Activated CD8-positive, alpha-beta T cell treated with anti-CD3 and anti-CD28 coated beads for 36 hours (primary cell): ENCODE data around the gene SLC35F4. TPM values are rescaled to one million over a fixed set of nuclear protein-coding genes. Genes with fewer than 3 reads are reported as not detected.

ENCODE experiments used
- ATAC-seq: fragments of 200-7000 bp; cut with Tn5 transposase; one replicate; pipeline ENCODE4 v1.10.0; 2021; ENCODE audit warnings: mild to moderate bottlenecking, moderate library complexity
- CTCF ChIA-PET: fragments of 350-600 bp; sonication (Branson Sonifier 250); formaldehyde crosslinking; loops from one replicate; lab custom pipeline; 2021; ENCODE audit warnings: antibody characterized with exemption; lab: Charles Lee
- POLR2A ChIA-PET: fragments of 350-600 bp; sonication (Branson Sonifier 250); formaldehyde crosslinking; loops from one replicate; lab custom pipeline; 2021; ENCODE audit warnings: antibody characterized with exemption; lab: Charles Lee
- DNase-seq: peaks from one replicate; pipeline ENCODE4 v3.0.0-alpha.2; 2020
- H3K27ac Mint-ChIP-seq: one replicate; pipeline ENCODE4 v1.8.0; 2021; ENCODE audit warnings: mild to moderate bottlenecking, mixed read lengths
- H3K27me3 Mint-ChIP-seq: one replicate; pipeline ENCODE4 v1.8.0; 2021; ENCODE audit warnings: mixed read lengths
- H3K36me3 Mint-ChIP-seq: one replicate; pipeline ENCODE4 v1.8.0; 2021; ENCODE audit warnings: low read depth, mixed read lengths
- H3K4me1 Mint-ChIP-seq: one replicate; pipeline ENCODE4 v1.8.0; 2021; ENCODE audit warnings: low read depth, mixed read lengths
- H3K4me3 Mint-ChIP-seq: one replicate; pipeline ENCODE4 v1.8.0; 2021; ENCODE audit warnings: mild to moderate bottlenecking, moderate library complexity, mixed read lengths
- H3K9me3 Mint-ChIP-seq: one replicate; pipeline ENCODE4 v1.8.0; 2021; ENCODE audit warnings: mixed read lengths
- CTCF ChIP-seq: fragments of 200-600 bp; IDR thresholded peaks from one replicate; pipeline ENCODE4 v1.8.0; 2022; ENCODE audit warnings: antibody characterized with exemption, mild to moderate bottlenecking
- intact Hi-C: fragments of 100-400 bp; cut with micrococcal nuclease; formaldehyde crosslinking; loops from one replicate; pipeline ENCODE4 v1.10.0; 2022
- total RNA-seq, 2 experiments: library from RNA; stranded (reverse); gene quantifications; one replicate each; pipeline ENCODE4 v1.2.3, GENCODE V29; 2021

Gene SLC35F4
- total RNA-seq, 2 experiments from 2014 or later: not detected

DNA sequence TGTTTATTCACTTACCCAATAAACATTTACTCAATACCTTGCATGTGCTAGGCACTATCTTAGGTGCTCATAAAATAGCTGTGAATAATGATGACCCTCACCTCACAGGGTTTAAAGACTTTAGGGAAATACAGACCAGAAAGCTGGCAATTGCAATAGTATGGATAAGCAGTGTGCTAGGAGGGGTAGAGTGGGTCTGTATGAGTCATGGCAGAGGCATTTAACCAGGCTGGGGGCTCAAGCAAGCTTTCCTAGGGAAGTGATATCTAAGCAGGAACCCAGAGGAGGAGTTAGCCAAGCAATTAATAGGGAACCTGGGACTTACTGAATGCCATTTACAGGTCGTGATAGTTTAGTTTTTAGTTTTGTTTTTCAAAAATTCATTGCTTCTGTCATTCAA lies 248.4 kb downstream of the SLC35F4 start:
- ChIA-PET CTCF (no interaction called here), POLR2A (no interaction called here)
- intact Hi-C loops: no loop called here
- ATAC-seq (no peak), DNase-seq (no peak)
- Mint-ChIP-seq H3K27ac (no peak overlapping the region), H3K4me1 (no peaks in the 10 kb centered on the region), H3K36me3 (no peaks in the 10 kb centered on the region), H3K9me3 (peaks cover 9% of the 10 kb centered on the region), H3K27me3 (peaks cover 3% of the 10 kb centered on the region), H3K4me3 (no peak overlapping the region)
- no peak for TF ChIP-seq CTCF

GRCh38 chr14:57612946-57613345 lies 252.9 kb downstream of the SLC35F4 start:
- H3K4me3 Mint-ChIP-seq: no peak overlapping the region
- ChIA-PET CTCF (no interaction called here), POLR2A (no interaction called here)
- DNase-seq (no peak), ATAC-seq (no peak)
- H3K36me3 Mint-ChIP-seq: no peaks in the 10 kb centered on the region
- no peaks in the 10 kb centered on the region for H3K4me1 Mint-ChIP-seq
- peaks cover 3% of the 10 kb centered on the region for H3K27me3 Mint-ChIP-seq
- intact Hi-C loops: no loop called here
- H3K27ac Mint-ChIP-seq: no peak overlapping the region
- TF ChIP-seq CTCF: no peak
- H3K9me3 Mint-ChIP-seq: peaks cover 3% of the 10 kb centered on the region

GRCh38 chr14:57611555-57612075 lies 254.3 kb downstream of the SLC35F4 start:
- ChIA-PET CTCF (no interaction called here), POLR2A (no interaction called here)
- no peak for DNase-seq
- Mint-ChIP-seq H3K4me3 (no peak overlapping the region), H3K36me3 (no peaks in the 10 kb centered on the region), H3K9me3 (peaks cover 3% of the 10 kb centered on the region), H3K27ac (no peak overlapping the region), H3K27me3 (peaks cover 2% of the 10 kb centered on the region), H3K4me1 (no peaks in the 10 kb centered on the region)
- intact Hi-C loops: no loop called here
- no peak for TF ChIP-seq CTCF
- ATAC-seq: no peak

DNA sequence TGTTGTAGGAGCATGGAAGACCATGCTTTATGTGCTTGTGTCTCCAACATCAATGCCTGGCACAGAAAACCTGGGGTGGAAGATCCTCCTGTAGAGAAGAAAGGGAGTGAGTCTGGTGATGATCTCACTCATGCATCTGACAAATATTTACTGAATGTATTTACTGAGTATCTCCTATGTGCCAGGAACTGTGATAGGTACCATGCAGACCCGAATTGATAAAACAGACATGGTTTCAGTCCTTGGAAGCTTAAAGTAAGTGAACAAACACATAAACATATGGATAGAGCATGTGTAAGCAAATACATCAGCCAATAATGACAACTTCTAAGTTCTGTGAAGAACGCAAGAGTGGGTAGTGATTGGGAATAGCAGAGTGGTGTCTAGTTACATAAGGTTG lies 255.3 kb downstream of the SLC35F4 start:
- Mint-ChIP-seq H3K36me3 (no peaks in the 10 kb centered on the region), H3K9me3 (peaks cover 3% of the 10 kb centered on the region), H3K4me1 (no peaks in the 10 kb centered on the region), H3K27ac (no peak overlapping the region), H3K4me3 (no peak overlapping the region), H3K27me3 (no peaks in the 10 kb centered on the region)
- no peak for ATAC-seq
- intact Hi-C loops: no loop called here
- CTCF ChIA-PET: no interaction called here
- TF ChIP-seq CTCF: no peak
- POLR2A ChIA-PET: no interaction called here
- DNase-seq: no peak

GRCh38 chr14:57609192-57610075 lies 256.5 kb downstream of the SLC35F4 start:
- Mint-ChIP-seq H3K4me3 (no peak overlapping the region), H3K4me1 (no peaks in the 10 kb centered on the region), H3K9me3 (peaks cover 4% of the 10 kb centered on the region), H3K27me3 (no peaks in the 10 kb centered on the region), H3K36me3 (no peaks in the 10 kb centered on the region), H3K27ac (no peak overlapping the region)
- ATAC-seq: no peak
- TF ChIP-seq CTCF: no peak
- CTCF ChIA-PET: no interaction called here
- intact Hi-C loops: no loop called here
- DNase-seq: no peak
- POLR2A ChIA-PET: no interaction called here
